NT2/D1 (cell line): ENCODE data around the gene FGF22.

Source experiments
- DNase-seq: peaks from one replicate; pipeline ENCODE4 v3.0.0-alpha.2; 2011; ENCODE audit warnings: low read depth, low spot score
- H3K27me3 ChIP-seq: 2 replicates; pipeline ENCODE4 v1.6.0; 2011; ENCODE audit warnings: mild to moderate bottlenecking; ENCODE audit not compliant: insufficient read length, insufficient read depth
- H3K36me3 ChIP-seq: 2 replicates; pipeline ENCODE4 v1.6.1; 2011; ENCODE audit warnings: mild to moderate bottlenecking, low read length, mixed read lengths; ENCODE audit not compliant: insufficient read depth, insufficient read length
- H3K4me1 ChIP-seq: 2 replicates; pipeline ENCODE4 v1.5.1; 2011; ENCODE audit not compliant: insufficient read depth, insufficient read length
- H3K4me3 ChIP-seq: 2 replicates; pipeline ENCODE4 v1.5.1; 2011; ENCODE audit warnings: low read depth; ENCODE audit not compliant: insufficient read length
- H3K9ac ChIP-seq: 2 replicates; pipeline ENCODE4 v1.6.0; 2011; ENCODE audit warnings: low read depth; ENCODE audit not compliant: insufficient read length
- H3K9me3 ChIP-seq: 2 replicates; pipeline ENCODE4 v1.5.1; 2011; ENCODE audit warnings: mild to moderate bottlenecking, low read length; ENCODE audit not compliant: insufficient read depth
- SUZ12 ChIP-seq: IDR thresholded peaks from 2 replicates; pipeline ENCODE4 v1.6.1; 2011; ENCODE audit not compliant: insufficient read length, insufficient read depth; ENCODE audit errors: extremely low read depth
- YY1 ChIP-seq: IDR thresholded peaks from 2 replicates; pipeline ENCODE4 v1.6.1; 2011; ENCODE audit not compliant: insufficient read length, insufficient read depth
- ZNF274 ChIP-seq: IDR thresholded peaks from 2 replicates; pipeline ENCODE4 v1.6.1; 2011; ENCODE audit warnings: mild to moderate bottlenecking, low read depth, low read length

FGF22 gene

GRCh38 chr19:688992-689391 is 49.3 kb downstream of the FGF22 start:
- Histone ChIP-seq H3K36me3 (no peaks in the 10 kb centered on the region), H3K9me3 (no peaks in the 10 kb centered on the region), H3K9ac (peak overlapping the region; percentile 50), H3K4me3 (no peak overlapping the region), H3K4me1 (peaks cover 15% of the 10 kb centered on the region), H3K27me3 (no peaks in the 10 kb centered on the region)
- TF ChIP-seq YY1 (no peak), ZNF274 (no peak), SUZ12 (no peak)
- DNase-seq = no peak

- no peak overlapping the region for H3K4me3 ChIP-seq
- TF ChIP-seq SUZ12 (no peak), ZNF274 (no peak), YY1 (no peak)
- H3K4me1 ChIP-seq = peaks cover 13% of the 10 kb centered on the region
- DNase-seq = no peak
- H3K27me3 ChIP-seq = no peaks in the 10 kb centered on the region
- H3K36me3 ChIP-seq = no peaks in the 10 kb centered on the region
- H3K9me3 ChIP-seq = no peaks in the 10 kb centered on the region
- H3K9ac ChIP-seq = peak overlapping the region; percentile 50
These were observed 50.5 kb downstream of the FGF22 start for GRCh38 chr19:690203-690602.
